ENCODE measurements around the gene GMDS. TPM values are rescaled to one million over a fixed set of nuclear protein-coding genes. Genes with fewer than 3 reads are reported as not detected.

GMDS gene
- total and polyA plus RNA-seq, 2 of the 4 experiments (the other 2 are of a cell fraction), result 7.3 to 21.9 TPM

DNA sequence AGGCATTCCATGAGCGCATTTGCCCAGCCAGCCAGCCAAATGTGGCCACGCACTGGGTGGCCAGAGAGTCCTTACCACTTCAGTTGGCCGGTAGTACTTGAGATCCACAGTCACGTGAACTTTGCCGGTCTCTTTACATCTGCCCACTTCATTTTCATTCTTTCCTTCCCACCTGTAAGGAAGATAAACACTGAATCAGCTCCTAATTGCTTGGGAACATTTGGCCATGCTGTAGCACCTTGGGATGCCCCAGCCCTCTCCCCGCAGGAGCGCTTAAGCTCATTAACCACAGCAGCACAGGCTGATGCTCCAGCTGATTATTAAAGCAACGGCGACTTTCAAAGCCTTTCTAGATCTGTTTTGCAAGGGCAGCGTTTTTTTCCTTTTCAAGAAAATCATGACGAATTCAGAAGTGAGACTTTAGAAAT lies 519.0 kb downstream of the GMDS start:
- ChIA-PET POLR2A (ENCODE audit: unreplicated experiment) (no interaction called here), CTCF (no interaction called here)
- Histone ChIP-seq H3K27ac (ENCODE audit: insufficient read depth, low read length) (no peak overlapping the region), H3K4ac (ENCODE audit: low read depth, low read length) (no peak overlapping the region), H3K79me1 (ENCODE audit: low read depth in 1 of 2, low read length in 2 of 2) (no peaks in the 10 kb centered on the region), H3K27me3 (ENCODE audit: control insufficient read depth, insufficient read depth, low read length) (no peaks in the 10 kb centered on the region), H2AFZ (replicated peaks; ENCODE audit: low read length, poor library complexity) (no peak overlapping the region), H2AK5ac (ENCODE audit: low read depth, low read length) (no peak overlapping the region), H2BK120ac (ENCODE audit: low read depth, low read length) (no peak overlapping the region), H3K18ac (ENCODE audit: low read depth, low read length) (no peak overlapping the region), H2BK15ac (ENCODE audit: low read depth, low read length) (no peak overlapping the region), H3K9ac (ENCODE audit: low read depth, low read length) (no peak overlapping the region), H4K20me1 (ENCODE audit: insufficient read depth, low read length) (no peaks in the 10 kb centered on the region), H3K56ac (ENCODE audit: extremely low read depth, insufficient read depth, low read length) (no peak overlapping the region), H3K23ac (ENCODE audit: low read depth, low read length) (no peak overlapping the region), H3K4me2 (ENCODE audit: low read depth, low read length) (no peak overlapping the region), H3K14ac (replicated peaks; ENCODE audit: low read depth, low read length) (no peak overlapping the region), H4K5ac (ENCODE audit: low read depth, low read length) (no peak overlapping the region), H3K4me3 (ENCODE audit: insufficient read depth, low read depth, low read length) (no peak overlapping the region), H3K9me1 (ENCODE audit: insufficient read depth, low read length) (no peaks in the 10 kb centered on the region), H2AK9ac (replicated peaks; ENCODE audit: low read depth, low read length, poor library complexity) (no peak overlapping the region), H4K91ac (ENCODE audit: insufficient read depth, low read depth, low read length) (no peak overlapping the region), H3K4me1 (ENCODE audit: control insufficient read depth, insufficient read depth, low read length) (no peaks in the 10 kb centered on the region), H2BK5ac (ENCODE audit: low read depth, low read length, poor library complexity, severe bottlenecking) (no peak overlapping the region), H2BK20ac (ENCODE audit: low read depth, low read length) (no peak overlapping the region), H3K9me3 (ENCODE audit: control insufficient read depth, insufficient read depth, low read length) (no peaks in the 10 kb centered on the region; the same call in 1 of the 2 replicates), H3K36me3 (ENCODE audit: control insufficient read depth, insufficient read depth, low read length) (no peaks in the 10 kb centered on the region), H4K8ac (ENCODE audit: low read depth in 2 of 2, low read length in 2 of 2) (no peak overlapping the region)
- intact Hi-C loops (cut with micrococcal nuclease), result no loop called here
- 77% methylated on average over 6 of the region's 11 CpGs; no CpG with 5 or more reads in 1 of the 2 experiments for WGBS, 2 experiments (ENCODE audit: extremely low coverage in 2 of 2, insufficient read length in 1 of 2)
- TF ChIP-seq SMC3 (IDR thresholded peaks at IDR 0.05; ENCODE audit: low read depth, low read length) (no peak), MAFK (IDR thresholded peaks at IDR 0.05; ENCODE audit: low read depth, low read length) (peak; percentile 81)
- dilution Hi-C loops (cut with HindIII; ENCODE audit: low sequenced_read_pairs, unreplicated experiment), result no loop called here
- ATAC-seq (ENCODE audit: low read depth) (no peak), DNase-seq (no peak)
- BruUV-seq (replicated peaks), result no TSS peak
- in situ Hi-C loops (cut with MboI; ENCODE audit: low sequenced_read_pairs), result no loop called here
